Thoracic aorta (tissue), 2 donors: ENCODE measurements around the gene SPECC1. TPM values are rescaled to one million over a fixed set of nuclear protein-coding genes. Genes with fewer than 3 reads are reported as not detected.
A peak's percentile ranks its signal among the peaks of the same experiment; 100 is the strongest.

Experiments used
- ATAC-seq: fragments of 150-250 bp; one replicate; pipeline ENCODE4 v1.8.0; 2017; ENCODE audit warnings: low read depth; ENCODE audit not compliant: insufficient number of reproducible peaks, low FRiP score
- DNase-seq: peaks from one replicate; pipeline ENCODE4 v3.0.0-alpha.2; 2020; ENCODE audit warnings: low spot score
- H3K27ac ChIP-seq, 2 donors: fragments of 200-600 bp; sonication (generic); 1 replicate in 1 of 2; 2 replicates in 1 of 2; pipeline ENCODE4 v1.5.1; 2016; ENCODE audit warnings: mild to moderate bottlenecking in 2 of 2, moderate library complexity in 2 of 2
- H3K27me3 ChIP-seq: fragments of 200-600 bp; sonication (generic); replicated peaks from 2 replicates; pipeline ENCODE4 v1.6.0; 2016; ENCODE audit warnings: mild to moderate bottlenecking; ENCODE audit not compliant: insufficient read depth
- H3K36me3 ChIP-seq: fragments of 200-600 bp; sonication (generic); one replicate; pipeline ENCODE4 v1.5.1; 2016
- H3K4me1 ChIP-seq, 2 donors: fragments of 200-600 bp; sonication (generic); 1 replicate in 1 of 2; 2 replicates in 1 of 2; pipeline versions ENCODE4 v1.5.1 to v1.6.0; 2016; ENCODE audit warnings: low read depth in 2 of 2, mild to moderate bottlenecking in 1 of 2; ENCODE audit not compliant: control insufficient read depth in 1 of 2
- H3K4me3 ChIP-seq: fragments of 200-600 bp; sonication (generic); 2 replicates; pipeline ENCODE4 v1.5.1; 2016; ENCODE audit warnings: mild to moderate bottlenecking
- H3K9me3 ChIP-seq: fragments of 200-600 bp; sonication (generic); 2 replicates; pipeline ENCODE4 v1.5.1; 2016
- total RNA-seq, 2 donors: library from RNA; depleted of rRNA; stranded (reverse); fragments of >200 nt; gene quantifications; one replicate each; pipeline versions ENCODE4 v1.1.0 to v1.2.3, GENCODE V29; 2016
- TF ChIP-seq, protein P1 (sequence below): fragments of 200-600 bp; sonication (generic); IDR thresholded peaks from one replicate; pipeline ENCODE4 v1.5.1; 2019; ENCODE audit warnings: antibody characterized with exemption

SPECC1 gene
- total RNA-seq, 2 donors from 2014 or later: 89.8 to 91.9 TPM

DNA sequence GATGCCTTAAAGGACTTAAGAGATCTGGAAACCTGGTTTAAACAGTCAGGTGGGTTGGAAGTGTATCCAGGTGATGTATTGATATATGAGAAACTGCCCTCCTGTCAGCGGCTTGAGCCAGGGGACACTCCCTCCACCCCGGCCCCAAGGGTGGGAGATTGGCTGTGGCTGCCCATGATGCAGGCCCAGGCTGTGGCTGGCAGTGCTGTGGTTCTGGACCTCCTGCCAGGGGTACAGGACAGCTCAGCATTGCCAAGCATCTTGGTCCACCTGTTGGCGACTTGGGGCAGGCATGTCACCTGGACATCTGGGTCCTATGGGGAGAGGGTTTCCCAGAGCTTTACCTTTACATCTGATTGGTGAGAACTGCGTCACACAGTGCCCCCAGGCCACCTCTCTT lies 201.0 kb downstream of the SPECC1 start:
- ATAC-seq (no peak), DNase-seq (no peak)
- H3K27me3 ChIP-seq: no peaks in the 10 kb centered on the region
- no peaks in the 10 kb centered on the region for H3K9me3 ChIP-seq
- TF ChIP-seq, protein P1, sequence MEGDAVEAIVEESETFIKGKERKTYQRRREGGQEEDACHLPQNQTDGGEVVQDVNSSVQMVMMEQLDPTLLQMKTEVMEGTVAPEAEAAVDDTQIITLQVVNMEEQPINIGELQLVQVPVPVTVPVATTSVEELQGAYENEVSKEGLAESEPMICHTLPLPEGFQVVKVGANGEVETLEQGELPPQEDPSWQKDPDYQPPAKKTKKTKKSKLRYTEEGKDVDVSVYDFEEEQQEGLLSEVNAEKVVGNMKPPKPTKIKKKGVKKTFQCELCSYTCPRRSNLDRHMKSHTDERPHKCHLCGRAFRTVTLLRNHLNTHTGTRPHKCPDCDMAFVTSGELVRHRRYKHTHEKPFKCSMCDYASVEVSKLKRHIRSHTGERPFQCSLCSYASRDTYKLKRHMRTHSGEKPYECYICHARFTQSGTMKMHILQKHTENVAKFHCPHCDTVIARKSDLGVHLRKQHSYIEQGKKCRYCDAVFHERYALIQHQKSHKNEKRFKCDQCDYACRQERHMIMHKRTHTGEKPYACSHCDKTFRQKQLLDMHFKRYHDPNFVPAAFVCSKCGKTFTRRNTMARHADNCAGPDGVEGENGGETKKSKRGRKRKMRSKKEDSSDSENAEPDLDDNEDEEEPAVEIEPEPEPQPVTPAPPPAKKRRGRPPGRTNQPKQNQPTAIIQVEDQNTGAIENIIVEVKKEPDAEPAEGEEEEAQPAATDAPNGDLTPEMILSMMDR: no peak
- H3K27ac ChIP-seq: peak overlapping the region in 1 of 2 donors; percentile 20
- no peak overlapping the region for H3K4me3 ChIP-seq
- H3K4me1 ChIP-seq: peaks cover 30 to 47% of the 10 kb centered on the region in 2 donors
- H3K36me3 ChIP-seq: no peaks in the 10 kb centered on the region

DNA sequence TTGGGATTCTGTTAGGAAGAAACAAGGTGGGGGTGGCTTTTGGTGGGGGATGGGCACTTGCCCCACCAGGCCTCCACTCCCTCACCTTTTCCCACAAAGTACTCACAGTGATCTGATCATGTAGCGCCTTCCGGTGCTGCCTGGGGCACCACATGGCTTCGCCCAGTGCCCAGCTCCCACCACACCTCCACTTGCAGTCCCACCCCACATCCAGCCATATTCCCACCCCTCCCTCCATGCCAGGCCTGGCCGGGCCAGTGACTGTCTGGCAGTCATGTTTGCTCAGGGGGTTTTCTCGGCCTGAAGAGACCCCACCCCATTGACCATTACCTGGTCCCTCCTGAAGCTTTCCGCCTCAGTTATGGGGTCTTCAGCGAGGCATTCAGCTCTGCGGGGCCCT lies 201.5 kb downstream of the SPECC1 start:
- ATAC-seq: no peak
- H3K4me1 ChIP-seq: peaks cover 30 to 45% of the 10 kb centered on the region in 2 donors
- no peaks in the 10 kb centered on the region for H3K36me3 ChIP-seq
- TF ChIP-seq, protein P1: no peak
- H3K27me3 ChIP-seq: no peaks in the 10 kb centered on the region
- H3K4me3 ChIP-seq: no peak overlapping the region
- no peak for DNase-seq
- no peak overlapping the region for H3K27ac ChIP-seq
- H3K9me3 ChIP-seq: no peaks in the 10 kb centered on the region

DNA sequence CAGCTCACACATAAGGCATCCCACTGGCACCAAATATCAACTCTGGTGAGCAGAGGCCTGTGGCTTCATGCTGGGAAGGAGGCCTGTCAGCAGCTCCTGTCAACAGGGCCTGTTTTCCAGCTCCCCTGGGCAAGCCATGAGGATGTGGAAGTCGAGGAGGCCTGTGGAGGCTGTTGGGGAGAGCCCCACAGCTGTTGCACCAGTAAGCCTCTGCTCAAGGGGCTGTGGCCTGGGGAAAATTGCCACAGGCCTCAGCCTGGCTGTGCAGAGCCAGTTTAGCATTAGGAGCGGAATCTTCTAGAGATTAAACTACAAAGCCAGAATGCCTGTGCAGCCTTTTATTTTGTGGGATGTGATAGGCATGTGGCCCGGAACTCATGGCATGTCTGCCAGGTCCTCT lies 202.1 kb downstream of the SPECC1 start:
- Histone ChIP-seq H3K27me3 (no peaks in the 10 kb centered on the region), H3K27ac (no peak overlapping the region), H3K36me3 (no peaks in the 10 kb centered on the region), H3K4me3 (no peak overlapping the region), H3K4me1 (peaks cover 27 to 38% of the 10 kb centered on the region in 2 donors), H3K9me3 (no peaks in the 10 kb centered on the region)
- DNase-seq (no peak), ATAC-seq (no peak)
- TF ChIP-seq, protein P1: no peak

DNA sequence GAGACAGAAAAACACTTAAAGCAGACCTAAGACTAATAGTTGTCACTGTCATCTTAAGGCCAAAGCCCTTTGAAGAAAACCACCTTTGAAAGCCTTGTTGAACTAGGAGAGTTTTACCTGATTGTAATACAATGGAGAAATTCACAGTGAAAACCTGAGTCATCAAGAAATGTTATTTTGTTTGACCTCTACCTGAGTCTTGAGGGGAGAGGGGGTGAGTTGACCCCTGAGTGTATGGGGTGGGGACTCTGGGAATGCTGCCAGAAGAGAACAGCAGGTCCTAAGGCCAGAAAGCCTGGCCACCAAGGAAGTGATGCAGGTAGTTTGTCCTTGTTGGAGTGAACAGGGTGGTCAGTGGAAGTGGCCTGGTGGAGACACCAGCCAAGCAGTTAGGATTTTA lies 204.3 kb downstream of the SPECC1 start:
- Histone ChIP-seq H3K9me3 (no peaks in the 10 kb centered on the region), H3K4me3 (no peak overlapping the region), H3K27ac (no peak overlapping the region), H3K36me3 (no peaks in the 10 kb centered on the region), H3K4me1 (peaks cover 12 to 20% of the 10 kb centered on the region in 2 donors), H3K27me3 (no peaks in the 10 kb centered on the region)
- ATAC-seq: no peak
- DNase-seq: no peak
- TF ChIP-seq, protein P1: no peak

DNA sequence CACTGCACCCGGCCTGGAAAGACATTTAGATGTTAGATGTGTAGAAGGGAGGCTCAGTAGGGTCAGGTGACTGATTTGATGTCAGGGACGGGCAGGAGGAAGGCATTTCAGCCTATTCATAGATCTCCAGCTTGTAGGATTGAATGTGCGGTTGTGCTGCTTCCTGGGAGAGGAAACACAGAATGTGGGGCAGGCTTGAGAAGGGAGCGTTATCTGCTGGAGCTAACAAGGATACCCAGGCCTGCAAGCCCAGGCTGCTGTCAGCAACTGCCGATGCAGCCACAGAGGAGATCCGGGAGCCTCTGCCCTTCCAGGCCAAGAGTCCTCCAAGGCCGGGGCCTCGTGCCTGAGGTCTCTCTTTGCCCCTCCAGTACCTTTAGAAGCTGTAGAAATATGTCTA lies 205.6 kb downstream of the SPECC1 start:
- no peak for DNase-seq
- Histone ChIP-seq H3K4me3 (no peak overlapping the region), H3K4me1 (peaks cover 5 to 7% of the 10 kb centered on the region in 2 donors)

More for the DNA sequence above, 205.6 kb downstream of the SPECC1 start:
- Histone ChIP-seq H3K36me3 (no peaks in the 10 kb centered on the region), H3K27ac (no peak overlapping the region), H3K9me3 (no peaks in the 10 kb centered on the region), H3K27me3 (no peaks in the 10 kb centered on the region)
- TF ChIP-seq, protein P1: no peak
- ATAC-seq: no peak
